Fibroblast of villous mesenchyme (primary cell): ENCODE measurements around the gene CST7. TPM values are rescaled to one million over a fixed set of nuclear protein-coding genes. Genes with fewer than 3 reads are reported as not detected.

Source experiments
- DNase-seq: peaks from one replicate; pipeline ENCODE4 v3.0.0-alpha.2; 2010; ENCODE audit warnings: low read depth
- H3K4me3 ChIP-seq: 2 replicates; pipeline ENCODE4 v1.5.1; 2011; ENCODE audit warnings: low read depth, mild to moderate bottlenecking, low read length
- CTCF ChIP-seq: IDR thresholded peaks from 2 replicates; pipeline ENCODE4 v1.5.1; 2012; ENCODE audit warnings: low read depth, mild to moderate bottlenecking, low read length; ENCODE audit not compliant: insufficient read depth
- total RNA-seq: library from RNA; depleted of rRNA; stranded (reverse); fragments of >200 nt; gene quantifications from 2 replicates; pipeline ENCODE4 v1.2.3, GENCODE V29; 2012

Gene CST7
- total RNA-seq, 1 donor = not detected

- TF ChIP-seq CTCF = no peak
- no peak for DNase-seq
- no peak overlapping the region for H3K4me3 ChIP-seq
Measured at GRCh38 chr20:24936526-24937407, 12.3 kb upstream of the CST7 start.

- H3K4me3 ChIP-seq = no peak overlapping the region
- DNase-seq = no peak
- no peak for TF ChIP-seq CTCF
Measured at GRCh38 chr20:24937579-24937978, 11.5 kb upstream of the CST7 start.

- DNase-seq = no peak
- TF ChIP-seq CTCF = no peak
- no peak overlapping the region for H3K4me3 ChIP-seq
Measured at GRCh38 chr20:24938498-24938897, 10.6 kb upstream of the CST7 start.

- no peak for TF ChIP-seq CTCF
- no peak for DNase-seq
Measured at GRCh38 chr20:24939036-24939435, 10.0 kb upstream of the CST7 start.

GRCh38 chr20:24942679-24943078, 6.4 kb upstream of the CST7 start:
- no peak overlapping the region for H3K4me3 ChIP-seq
- TF ChIP-seq CTCF = no peak
- no peak for DNase-seq

More at GRCh38 chr20:24939036-24939435, 10.0 kb upstream of the CST7 start:
- H3K4me3 ChIP-seq = no peak overlapping the region

- no peak for TF ChIP-seq CTCF
- no peak for DNase-seq
- H3K4me3 ChIP-seq = no peak overlapping the region
Measured at GRCh38 chr20:24943196-24943595, 5.9 kb upstream of the CST7 start.
